RWPE1 (cell line): ENCODE measurements around the gene TMCO1.

ENCODE experiments used
- CTCF ChIA-PET: fragments of 350-600 bp; sonication (Branson Sonifier 250); formaldehyde crosslinking; extraction: SDS; loops from one replicate; lab custom pipeline; 2021; lab: Yijun Ruan, JAX
- POLR2A ChIA-PET: fragments of 400-600 bp; formaldehyde crosslinking; extraction: SDS; loops from one replicate; lab custom pipeline; 2020; ENCODE audit warnings: antibody characterized with exemption; ENCODE audit not compliant: low non-redundant PET; lab: Yijun Ruan, JAX
- DNase-seq: peaks from one replicate; pipeline ENCODE4 v3.0.0; 2012; ENCODE audit warnings: low spot score
- H3K27ac ChIP-seq: fragments of 450-650 bp; 2 replicates; pipeline ENCODE4 v1.5.1; 2017
- TF ChIP-seq, protein P1 (sequence below): fragments of 450-650 bp; conservative IDR thresholded peaks from 2 replicates; pipeline ENCODE4 v1.5.1; 2017; ENCODE audit warnings: low read depth, mild to moderate bottlenecking

Gene TMCO1

GRCh38 chr1:165680303-165680702, 88.4 kb downstream of the TMCO1 start:
- POLR2A ChIA-PET: no interaction called here
- TF ChIP-seq, protein P1, sequence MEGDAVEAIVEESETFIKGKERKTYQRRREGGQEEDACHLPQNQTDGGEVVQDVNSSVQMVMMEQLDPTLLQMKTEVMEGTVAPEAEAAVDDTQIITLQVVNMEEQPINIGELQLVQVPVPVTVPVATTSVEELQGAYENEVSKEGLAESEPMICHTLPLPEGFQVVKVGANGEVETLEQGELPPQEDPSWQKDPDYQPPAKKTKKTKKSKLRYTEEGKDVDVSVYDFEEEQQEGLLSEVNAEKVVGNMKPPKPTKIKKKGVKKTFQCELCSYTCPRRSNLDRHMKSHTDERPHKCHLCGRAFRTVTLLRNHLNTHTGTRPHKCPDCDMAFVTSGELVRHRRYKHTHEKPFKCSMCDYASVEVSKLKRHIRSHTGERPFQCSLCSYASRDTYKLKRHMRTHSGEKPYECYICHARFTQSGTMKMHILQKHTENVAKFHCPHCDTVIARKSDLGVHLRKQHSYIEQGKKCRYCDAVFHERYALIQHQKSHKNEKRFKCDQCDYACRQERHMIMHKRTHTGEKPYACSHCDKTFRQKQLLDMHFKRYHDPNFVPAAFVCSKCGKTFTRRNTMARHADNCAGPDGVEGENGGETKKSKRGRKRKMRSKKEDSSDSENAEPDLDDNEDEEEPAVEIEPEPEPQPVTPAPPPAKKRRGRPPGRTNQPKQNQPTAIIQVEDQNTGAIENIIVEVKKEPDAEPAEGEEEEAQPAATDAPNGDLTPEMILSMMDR: no peak
- H3K27ac ChIP-seq: no peak overlapping the region
- CTCF ChIA-PET: no interaction called here
- no peak for DNase-seq

GRCh38 chr1:165679282-165680036, 89.2 kb downstream of the TMCO1 start:
- TF ChIP-seq, protein P1: no peak
- no peak for DNase-seq
- CTCF ChIA-PET: no interaction called here
- POLR2A ChIA-PET: no interaction called here
- no peak overlapping the region for H3K27ac ChIP-seq

DNA sequence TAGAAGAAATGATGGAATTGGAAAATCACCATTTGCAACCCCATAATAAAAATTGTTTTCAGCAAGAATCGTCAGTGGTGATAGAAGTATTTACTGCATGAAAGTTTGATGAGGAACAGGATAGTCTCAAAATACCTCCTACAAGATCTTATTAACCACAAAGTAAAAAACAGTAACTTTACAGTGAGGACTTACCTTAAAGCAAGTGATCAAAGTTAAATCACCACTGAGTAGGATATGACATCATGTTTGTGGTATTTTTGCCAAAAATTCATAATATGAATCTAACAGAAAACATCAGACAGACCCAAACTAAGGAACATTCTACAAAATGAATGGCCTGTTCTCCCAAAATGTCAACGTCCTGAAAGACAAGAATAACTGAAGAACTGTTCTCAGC, 90.2 kb downstream of the TMCO1 start:
- ChIA-PET POLR2A (no interaction called here), CTCF (interaction anchor here (0.6 kb wide), 1 partner anchor 111 kb away, joined by 5 read pairs; no protein-coding TSS in a partner anchor)

More for the DNA sequence above, 90.2 kb downstream of the TMCO1 start:
- TF ChIP-seq, protein P1: no peak
- no peak overlapping the region for H3K27ac ChIP-seq
- DNase-seq: no peak
